Vagina (tissue), 2 donors: ENCODE results near the gene TFF1.

ENCODE experiments used
- CTCF ChIP-seq, 3 experiments: fragments of 450-650 bp in 2 of 3; fragments of 200-600 bp in 1 of 3; sonication (generic) in 1 of 3; IDR thresholded peaks; one replicate each; pipeline ENCODE4 v1.5.1; 2017 to 2019; ENCODE audit warnings: antibody characterized with exemption in 3 of 3, mild to moderate bottlenecking in 2 of 3, moderate library complexity in 2 of 3
- POLR2A ChIP-seq, 2 donors: fragments of 450-650 bp; IDR thresholded peaks; one replicate each; pipeline ENCODE4 v1.6.1; 2017; ENCODE audit warnings: antibody characterized with exemption in 2 of 2, mild to moderate bottlenecking in 2 of 2, moderate library complexity in 2 of 2
- POLR2AphosphoS5 ChIP-seq, 2 donors: sonication (generic); formaldehyde crosslinking; IDR thresholded peaks; one replicate each; pipeline ENCODE4 v1.9.0; 2017; ENCODE audit warnings: antibody characterized with exemption in 2 of 2, mild to moderate bottlenecking in 2 of 2, low read depth in 1 of 2; ENCODE audit not compliant: insufficient read depth in 1 of 2

DNA sequence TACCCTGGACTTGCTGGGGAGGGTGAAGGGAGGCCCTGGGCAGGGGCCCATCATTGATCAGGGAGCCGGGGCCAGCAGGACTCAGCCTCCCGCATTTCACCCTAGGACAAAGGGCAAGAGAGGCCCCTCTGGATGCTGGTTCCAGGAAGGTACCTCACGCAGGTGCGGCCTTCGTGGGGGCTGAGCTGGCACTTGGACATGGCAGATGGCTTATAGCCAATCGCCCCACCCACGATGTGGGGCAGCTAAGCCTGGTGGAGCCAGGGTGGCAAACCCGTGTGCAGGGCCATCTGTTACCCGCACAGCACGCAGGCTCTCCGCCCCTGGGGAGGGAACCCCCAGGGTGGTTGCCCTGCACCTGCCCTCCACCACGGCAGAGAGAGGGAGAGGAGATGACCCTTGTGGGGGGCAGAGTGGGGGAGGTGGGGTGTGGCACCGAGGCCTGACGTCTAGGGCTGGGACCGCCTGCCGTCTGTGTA, 53.7 kb downstream of the TFF1 start:
- TF ChIP-seq POLR2A (IDR thresholded peaks at IDR 0.05) (no peak), CTCF (IDR thresholded peaks at IDR 0.05) (no peak), POLR2AphosphoS5 (IDR thresholded peaks at IDR 0.05; ENCODE audit: insufficient read depth in 1 of 2, low read depth in 1 of 2) (no peak)
